Measurements from ENCODE around the gene PDK2. TPM values are rescaled to one million over a fixed set of nuclear protein-coding genes. Genes with fewer than 3 reads are reported as not detected.

PDK2 gene
- 10.0 and 11.3 TPM in 2 replicates for total RNA-seq

DNA sequence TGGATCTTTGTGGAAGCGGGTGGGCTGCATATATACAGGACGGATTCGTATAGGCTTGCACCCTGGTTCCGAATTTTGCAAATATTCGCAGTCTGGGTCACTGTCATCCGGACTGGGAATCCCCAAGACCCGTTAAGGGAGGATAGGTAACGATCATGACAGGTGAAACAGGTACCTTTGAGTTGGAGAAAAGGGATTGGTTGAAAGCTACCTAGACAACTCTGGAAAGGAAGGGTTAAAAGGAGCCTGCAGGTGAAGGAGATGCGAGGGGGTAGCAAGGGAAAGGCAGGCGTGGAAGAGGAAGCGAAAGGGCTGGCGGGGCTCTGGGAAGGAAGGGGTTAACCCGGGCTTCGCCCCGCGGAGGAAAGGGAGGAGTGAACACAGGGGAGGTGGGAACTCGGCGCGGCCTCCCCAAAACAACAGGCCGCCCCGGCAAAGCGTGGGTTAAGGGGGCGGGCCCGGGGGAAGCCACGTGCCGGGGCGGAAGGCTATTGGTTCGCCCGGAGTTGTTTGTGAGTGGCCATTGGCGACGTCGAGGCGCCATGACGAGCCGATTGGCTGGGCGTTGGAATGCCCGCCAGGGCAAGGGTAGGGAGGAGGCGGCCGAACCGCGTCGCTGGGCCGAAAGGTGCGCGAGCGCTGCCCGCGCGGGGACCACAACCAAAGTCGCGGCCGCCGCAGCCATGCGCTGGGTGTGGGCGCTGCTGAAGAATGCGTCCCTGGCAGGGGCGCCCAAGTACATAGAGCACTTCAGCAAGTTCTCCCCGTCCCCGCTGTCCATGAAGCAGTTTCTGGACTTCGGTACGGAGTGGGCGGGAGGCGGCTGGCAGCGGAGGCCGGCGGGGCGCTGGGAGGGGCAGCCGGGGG is at the start of gene PDK2:
PDK2 (plus strand) TSS at position 599 of the 867 bp plus-strand sequence; CDS start at position 684, 85 bp downstream.

DNA sequence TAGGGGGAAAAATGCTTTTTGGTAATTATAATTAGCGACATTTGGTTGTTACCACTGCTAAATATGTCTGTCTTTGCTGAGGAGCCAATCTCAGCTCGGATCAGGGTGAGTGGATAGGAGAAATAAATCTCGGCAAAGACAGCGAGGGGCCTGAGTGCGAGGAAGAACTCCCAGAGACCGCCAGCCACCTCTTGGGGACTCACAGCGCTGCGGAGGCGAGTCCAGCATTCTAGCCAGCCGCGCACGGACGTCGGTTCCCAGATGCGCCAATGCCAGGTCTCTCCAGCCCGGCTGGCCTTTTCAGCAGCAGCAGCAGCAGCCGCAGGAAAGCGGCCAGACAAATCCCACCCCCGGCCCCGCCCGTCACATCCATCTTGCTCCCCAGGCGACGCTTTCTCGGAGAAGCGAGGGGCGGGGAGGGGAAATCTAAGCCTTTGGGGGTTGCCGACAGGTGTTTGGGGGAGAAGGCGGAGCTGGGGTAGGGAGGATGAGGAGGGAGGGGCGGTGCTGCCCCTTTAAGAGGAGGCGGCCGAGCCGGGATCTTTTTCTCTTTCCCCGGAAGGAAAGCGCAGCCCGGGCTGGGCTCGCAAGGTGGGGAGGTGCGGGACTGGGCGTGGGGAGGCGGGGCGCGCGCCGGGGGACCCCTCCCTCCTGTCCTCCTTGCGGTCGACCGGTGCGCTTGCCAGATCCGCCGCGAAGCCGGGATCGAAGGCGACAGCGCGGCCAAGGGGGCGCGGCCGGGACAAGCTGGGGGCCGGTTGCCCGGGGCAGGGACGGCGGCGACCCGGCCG is 39.5 kb upstream of the PDK2 start, which contains the start of gene ITGA3:
ITGA3 (plus strand) TSS at position 685 of the 791 bp plus-strand sequence. CDS start 330 bp downstream, outside the sequence.

DNA sequence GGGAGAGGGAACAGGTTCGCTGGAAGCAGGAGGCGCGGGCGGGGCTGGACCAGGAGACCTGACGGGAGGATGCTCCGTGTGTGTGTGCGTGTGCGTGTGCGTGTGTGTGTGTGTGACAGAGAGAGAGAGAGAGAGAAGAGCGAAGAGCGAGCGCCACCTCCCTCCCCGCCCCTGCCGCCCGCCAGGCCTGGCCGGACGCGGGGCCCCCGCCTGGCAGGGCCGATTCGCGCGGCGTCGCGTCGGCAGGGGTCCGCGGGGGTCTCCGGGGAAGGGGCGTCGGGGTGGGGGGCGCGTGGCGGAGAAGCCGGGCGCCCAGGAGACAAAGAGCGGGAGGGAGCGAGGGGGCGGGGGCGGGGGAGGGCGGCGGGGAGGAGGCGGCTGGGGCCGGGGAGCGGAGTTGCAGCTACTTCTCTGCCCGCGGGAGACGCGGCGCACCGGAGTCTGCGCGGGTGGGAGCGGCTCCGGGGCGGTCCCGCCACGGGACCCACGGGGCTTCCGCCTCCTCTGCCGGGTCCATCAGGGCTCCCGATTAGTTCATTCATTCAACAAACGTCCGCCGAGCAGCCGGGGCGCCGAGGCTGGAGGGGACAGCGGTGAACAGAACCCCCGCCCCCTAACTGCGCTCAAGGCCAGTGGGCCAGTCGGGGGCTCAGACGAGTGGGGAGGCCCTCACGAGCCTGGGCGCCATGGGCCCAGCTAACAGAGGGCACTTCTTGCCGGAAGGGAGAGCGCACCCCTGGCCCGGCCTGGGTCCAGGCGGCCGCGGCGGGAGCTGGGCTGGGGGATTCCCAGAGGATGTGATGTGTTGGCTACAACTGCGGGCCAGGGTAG is 34.8 kb downstream of the PDK2 start, which contains the start of gene SAMD14:
SAMD14 (minus strand) TSS at position 433 of the 831 bp plus-strand sequence. CDS start 5,201 bp downstream, outside the sequence.

DNA sequence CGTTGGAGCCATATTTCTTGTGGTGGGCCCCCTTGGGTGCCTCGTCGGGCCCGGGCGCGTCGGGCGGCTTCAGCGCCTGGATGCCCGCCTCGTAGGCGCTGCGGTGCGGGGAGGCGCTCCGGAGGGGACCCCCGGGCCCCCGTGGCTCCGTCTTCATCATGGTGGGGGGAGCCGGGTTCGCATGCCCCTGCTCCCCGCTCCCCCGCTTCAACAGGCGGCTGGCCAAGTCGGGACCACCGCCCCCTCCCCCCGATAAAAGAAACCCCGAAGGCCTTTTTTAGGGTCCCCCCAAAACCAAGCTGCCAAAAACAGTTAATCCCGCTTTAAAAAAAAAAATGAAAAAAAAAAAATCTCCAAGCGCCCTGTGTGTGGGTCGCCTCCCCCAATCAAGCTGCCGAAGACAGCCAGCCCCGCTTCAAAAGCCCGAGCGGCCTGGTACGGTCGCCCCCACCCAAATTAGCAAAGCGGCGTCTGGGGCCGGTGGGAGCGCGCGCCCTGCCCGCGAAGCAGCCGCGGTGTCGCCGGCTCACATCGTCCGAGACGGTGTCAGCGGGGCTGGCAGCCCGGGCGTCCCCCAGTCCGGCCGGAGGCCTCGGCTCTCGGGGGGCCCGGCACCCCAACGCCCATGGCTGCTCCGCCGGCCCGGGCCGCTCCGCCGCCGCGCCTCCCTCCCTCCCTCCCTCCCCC is 55.3 kb downstream of the PDK2 start, which contains the start of gene PPP1R9B:
PPP1R9B (minus strand) TSS at position 324 of the 687 bp plus-strand sequence; CDS start at position 160, 164 bp downstream.

Other genes starting within 250 kb of the PDK2 start
- not detected in 2 replicates for gene TAC4, start 247.3 kb upstream of the PDK2 start, total RNA-seq
- gene DLX4, start 126.2 kb upstream of the PDK2 start, total RNA-seq: not detected in 2 replicates
- not detected in 2 replicates for gene DLX3, start 100.1 kb upstream of the PDK2 start, total RNA-seq
- 219 and 249 TPM in 2 replicates for gene ITGA3, start 39.2 kb upstream of the PDK2 start, total RNA-seq
- 1.0 and 1.8 TPM in 2 replicates for gene SAMD14, start 34.8 kb downstream of the PDK2 start, total RNA-seq
- gene PPP1R9B, start 55.3 kb downstream of the PDK2 start, total RNA-seq: 30.5 and 32.3 TPM in 2 replicates
- gene SGCA, start 70.7 kb downstream of the PDK2 start, total RNA-seq: 0.15 TPM in 1 of 2 replicates, not detected in the other
- gene COL1A1, start 106.3 kb downstream of the PDK2 start, total RNA-seq: 924 and 938 TPM in 2 replicates
- gene TMEM92, start 179.1 kb downstream of the PDK2 start, total RNA-seq: under 0.01 and 0.15 TPM in 2 replicates